Stromal cell of bone marrow (primary cell): ENCODE measurements around the gene RINT1.
A peak's percentile ranks its signal among the peaks of the same experiment; 100 is the strongest.
"Not testable (repeated sequence)": the region's sequence is repeated elsewhere in the genome, so short reads cannot be mapped to it uniquely, and the experiment has no call there.

Experiments used
- DNase-seq: peaks from one replicate; pipeline ENCODE4 v3.0.0-alpha.2; 2012; ENCODE audit warnings: low read depth

Gene RINT1

GRCh38 chr7:105532709-105533460, 884 bp downstream of the RINT1 start:
- DNase-seq: no peak

GRCh38 chr7:105538339-105538738, 6.3 kb downstream of the RINT1 start:
- no peak for DNase-seq

DNA sequence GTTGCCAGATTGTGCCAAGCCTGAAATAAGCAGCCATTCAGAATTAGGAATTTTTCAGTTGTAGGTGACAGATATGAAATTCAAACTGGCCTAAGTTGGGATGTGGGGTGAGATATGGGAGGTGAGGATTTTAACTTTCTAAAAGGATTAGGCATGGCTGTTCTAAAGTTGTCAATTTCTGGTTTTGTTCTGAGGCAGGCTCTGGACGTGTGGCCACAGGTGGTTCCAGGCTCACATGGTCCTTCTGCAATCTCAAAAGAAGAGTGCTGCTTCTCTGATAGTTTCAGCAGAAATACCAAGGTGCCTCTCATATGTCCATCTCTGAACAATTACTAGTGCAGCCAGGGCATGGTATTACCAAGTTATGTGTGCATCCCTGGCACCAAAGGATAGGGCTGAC, 27.9 kb downstream of the RINT1 start:
- no peak for DNase-seq

GRCh38 chr7:105565190-105565589, 33.2 kb downstream of the RINT1 start:
- no peak for DNase-seq

DNA sequence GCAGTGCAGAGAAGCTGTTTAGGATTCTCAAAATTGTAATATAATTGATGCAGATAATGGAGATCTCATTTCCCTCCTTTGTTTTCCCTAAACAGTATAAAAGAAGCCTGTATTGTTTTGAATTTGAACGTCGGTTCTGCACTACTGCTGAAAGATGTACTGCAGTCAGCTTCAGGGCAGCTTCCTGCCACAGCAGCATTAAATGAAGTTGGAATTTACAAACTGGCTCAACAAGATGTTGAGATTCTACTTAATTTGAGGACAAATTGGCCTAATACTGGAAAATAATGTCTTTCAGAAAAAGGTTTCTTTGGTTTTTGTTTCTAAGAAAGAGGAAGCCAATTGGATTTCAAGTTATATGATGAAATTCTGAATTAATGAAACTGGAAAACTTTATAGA, 35.0 kb downstream of the RINT1 start:
- no peak for DNase-seq

GRCh38 chr7:105567821-105568220, 35.8 kb downstream of the RINT1 start:
- no peak for DNase-seq

GRCh38 chr7:105571891-105572290, 39.9 kb downstream of the RINT1 start:
- DNase-seq: no peak

GRCh38 chr7:105577251-105577650, 45.2 kb downstream of the RINT1 start:
- no peak for DNase-seq

DNA sequence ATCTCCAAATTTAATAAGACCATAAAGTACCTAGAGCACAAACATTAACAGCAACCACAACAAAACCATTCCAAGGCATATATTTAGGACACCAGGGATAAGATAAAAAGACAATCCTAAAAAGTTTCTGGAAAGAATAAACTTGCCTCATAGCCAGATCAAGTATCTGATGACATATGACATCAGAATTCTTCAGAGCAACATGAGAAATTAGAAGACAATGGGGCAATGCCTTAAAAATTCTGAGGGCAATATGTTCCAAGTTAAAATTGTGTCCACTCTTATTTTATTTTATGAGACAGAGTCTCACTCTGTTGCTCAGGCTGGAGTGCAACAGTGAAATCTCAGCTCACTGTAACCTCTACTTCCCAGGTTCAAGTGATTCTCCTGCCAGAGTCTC, 46.5 kb downstream of the RINT1 start:
- DNase-seq: no peak

GRCh38 chr7:105580022-105580740, 48.2 kb downstream of the RINT1 start:
- no peak for DNase-seq

GRCh38 chr7:105581066-105581811, 49.2 kb downstream of the RINT1 start, which contains the start of gene EFCAB10:
TSS of gene EFCAB10 (minus strand) at chr7:105581493. CDS start at chr7:105581463, 30 bp downstream.
- DNase-seq: no peak

DNA sequence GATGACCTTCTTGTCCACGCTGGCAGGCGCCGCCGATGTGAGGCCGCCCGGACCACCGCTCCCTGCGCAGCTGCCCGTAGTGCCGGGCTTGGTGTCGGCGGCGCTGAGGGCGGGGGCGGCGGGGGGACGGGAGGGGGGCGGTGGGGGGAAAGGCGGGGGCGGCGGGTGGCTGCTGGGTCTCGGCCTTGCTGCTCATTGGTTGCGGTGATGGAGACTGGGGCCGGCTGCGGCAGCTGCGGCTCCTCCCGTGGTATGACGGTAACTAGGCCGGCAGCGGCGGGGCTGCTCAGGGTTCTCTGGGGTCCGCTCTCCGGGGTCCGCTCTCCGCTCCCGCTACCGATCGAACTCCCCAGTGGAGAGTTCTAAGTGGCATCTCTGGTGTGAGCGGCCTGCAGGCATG, 51.1 kb downstream of the RINT1 start:
- no peak for DNase-seq

DNA sequence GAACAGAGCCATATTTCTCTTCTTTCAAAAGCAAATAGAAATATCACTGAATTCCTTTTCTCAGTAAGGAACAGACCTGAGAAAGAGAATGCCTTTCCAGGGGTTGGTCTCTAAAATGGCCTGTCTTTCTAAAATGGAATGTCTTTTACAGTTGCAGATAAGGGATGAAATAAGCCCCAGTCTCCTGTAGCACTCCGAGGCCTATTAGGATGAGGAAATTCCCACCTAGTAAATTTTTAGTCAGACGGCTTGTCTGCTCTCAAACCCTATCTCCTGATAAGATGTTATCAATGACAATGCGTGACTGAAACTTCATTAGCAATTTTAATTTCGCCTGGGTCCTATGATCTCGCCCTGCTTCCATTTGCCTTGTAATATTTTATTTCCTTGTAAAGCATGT, 52.2 kb downstream of the RINT1 start:
- no peak for DNase-seq

DNA sequence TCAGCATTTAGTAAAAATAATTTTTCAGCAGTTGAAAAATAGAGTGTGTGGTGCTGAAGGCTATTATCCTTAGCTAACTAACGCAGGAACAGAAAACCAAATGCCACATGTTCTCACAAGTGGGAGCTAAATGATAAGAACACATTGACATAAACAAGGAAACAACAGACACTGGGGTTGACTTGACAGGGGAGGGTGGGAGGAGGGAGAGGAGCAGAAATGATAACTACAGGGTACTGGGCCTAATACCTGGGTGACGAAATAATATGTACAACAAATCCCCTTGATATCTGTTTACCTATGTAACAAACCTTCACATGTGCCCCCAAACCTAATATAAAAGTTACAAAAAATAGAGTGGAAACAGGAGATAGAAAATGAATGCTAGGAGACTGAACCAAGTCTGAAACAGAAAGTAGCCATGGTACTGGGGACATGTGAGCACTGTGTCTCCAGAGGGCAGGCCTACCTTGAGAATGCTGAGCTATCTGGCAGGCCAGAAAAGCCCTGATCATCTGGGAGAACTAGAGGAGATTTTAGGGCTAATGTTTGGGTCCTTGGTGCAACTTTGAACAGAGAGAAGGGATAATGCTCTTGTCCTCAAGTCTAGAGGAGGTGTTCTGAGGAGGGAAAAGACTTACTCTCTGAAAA, 54.0 kb downstream of the RINT1 start:
- no peak for DNase-seq

DNA sequence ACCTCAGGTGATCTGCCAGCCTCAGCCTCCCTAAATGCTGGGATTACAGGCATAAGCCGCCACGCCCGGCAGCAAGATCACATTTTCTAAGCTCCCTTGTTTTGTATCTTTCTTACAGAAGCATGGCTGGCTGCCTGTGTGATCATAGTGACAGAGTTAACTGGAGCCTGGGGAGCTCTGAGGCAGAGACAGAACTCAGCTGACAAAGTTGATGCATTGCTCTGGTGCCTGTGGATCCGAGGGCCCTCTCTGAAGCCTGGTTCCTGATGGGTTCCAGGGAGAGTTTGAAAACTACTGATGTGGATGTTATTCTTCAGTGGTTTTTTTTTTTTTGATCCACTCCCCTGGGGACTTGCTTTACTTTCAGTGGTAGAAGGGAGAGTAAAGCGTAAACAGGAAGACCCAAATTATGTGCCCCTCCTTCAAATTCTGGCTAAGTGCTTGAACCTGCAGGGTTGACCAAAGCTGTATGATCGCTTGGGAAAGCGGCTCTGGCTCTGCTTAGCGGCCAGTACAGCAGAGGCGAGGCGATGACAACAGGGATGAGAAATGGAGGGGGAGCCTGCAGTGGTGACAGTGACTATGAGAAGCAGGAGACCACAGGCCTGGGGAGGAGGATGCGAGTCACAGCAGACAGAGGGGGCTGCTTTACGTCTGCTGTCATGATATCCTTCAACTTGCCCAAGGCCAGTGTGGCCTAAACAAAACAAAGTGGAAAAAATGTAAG, 56.1 kb downstream of the RINT1 start:
- DNase-seq: no peak

DNA sequence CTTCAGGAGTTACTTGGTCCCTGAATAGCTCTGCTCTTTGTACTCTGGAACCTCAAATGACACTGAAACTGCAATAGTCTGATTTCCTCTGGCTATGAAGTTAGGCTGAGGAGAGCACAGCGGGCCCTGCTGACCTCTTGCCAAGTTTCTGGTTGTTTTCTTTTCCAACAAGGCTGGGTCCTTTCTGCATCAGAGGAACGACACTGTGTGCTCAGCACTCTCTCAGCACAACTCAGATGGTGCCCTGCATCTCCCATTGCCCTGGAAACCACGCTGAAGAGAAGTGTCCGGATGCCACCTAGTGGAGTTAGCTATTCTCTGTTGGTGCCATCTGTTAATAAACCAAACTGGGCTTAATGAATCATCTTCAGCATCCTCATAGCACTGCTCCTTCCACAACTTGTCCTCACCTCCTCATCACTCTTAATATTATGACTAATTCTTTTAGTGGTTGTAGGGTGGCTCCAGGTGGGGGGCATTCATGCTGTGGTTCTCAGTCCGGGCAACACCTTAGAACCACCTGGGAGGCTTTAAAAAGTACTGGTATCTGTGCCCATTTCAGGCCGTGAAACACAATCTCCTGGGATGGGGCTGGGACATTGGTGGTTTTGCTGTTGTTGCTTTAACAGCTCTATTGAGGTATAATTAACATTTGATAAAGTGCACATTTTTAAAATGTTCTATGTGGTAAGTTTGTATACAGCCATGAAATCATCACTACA, 57.5 kb downstream of the RINT1 start:
- DNase-seq: peak; percentile 85

DNA sequence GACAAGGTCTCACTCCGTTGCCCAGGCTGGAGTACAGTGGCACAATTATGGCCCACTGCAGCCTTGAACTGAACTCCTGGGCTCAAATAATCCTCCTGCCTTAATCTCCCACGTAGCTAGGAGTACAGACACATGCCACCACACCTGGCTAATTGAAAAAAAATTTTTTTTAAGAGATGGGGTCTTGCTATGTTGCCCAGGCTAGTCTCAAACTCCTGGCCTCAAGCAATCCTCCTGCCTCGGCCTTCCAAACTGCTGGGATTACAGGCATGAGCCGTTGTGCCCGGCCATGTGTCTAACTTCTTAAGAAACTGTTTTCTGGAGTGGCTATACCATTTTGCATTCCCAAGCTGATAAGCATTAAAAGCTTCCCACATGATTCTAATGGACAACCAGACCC, 58.8 kb downstream of the RINT1 start:
- DNase-seq: no peak

GRCh38 chr7:105591522-105591921, 59.5 kb downstream of the RINT1 start:
- DNase-seq: no peak

DNA sequence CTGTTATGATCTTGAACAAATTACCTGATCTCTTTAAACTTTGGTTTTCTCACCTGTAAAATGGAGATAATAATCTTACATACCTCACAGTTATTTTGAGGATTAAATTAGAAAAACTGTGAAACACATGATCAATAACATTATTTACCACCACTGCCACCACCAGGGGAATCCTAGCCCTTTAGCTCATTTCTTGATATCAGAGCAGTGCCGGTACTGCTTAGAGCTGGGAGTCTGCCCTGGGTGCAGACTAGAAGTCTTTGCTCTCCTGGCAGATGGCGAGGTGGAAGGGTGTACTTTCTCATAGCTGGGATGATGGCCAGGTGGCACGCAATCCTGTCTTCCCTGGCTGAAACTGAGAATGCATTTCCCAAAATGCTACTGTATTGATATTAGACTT, 62.0 kb downstream of the RINT1 start:
- DNase-seq: no peak

DNA sequence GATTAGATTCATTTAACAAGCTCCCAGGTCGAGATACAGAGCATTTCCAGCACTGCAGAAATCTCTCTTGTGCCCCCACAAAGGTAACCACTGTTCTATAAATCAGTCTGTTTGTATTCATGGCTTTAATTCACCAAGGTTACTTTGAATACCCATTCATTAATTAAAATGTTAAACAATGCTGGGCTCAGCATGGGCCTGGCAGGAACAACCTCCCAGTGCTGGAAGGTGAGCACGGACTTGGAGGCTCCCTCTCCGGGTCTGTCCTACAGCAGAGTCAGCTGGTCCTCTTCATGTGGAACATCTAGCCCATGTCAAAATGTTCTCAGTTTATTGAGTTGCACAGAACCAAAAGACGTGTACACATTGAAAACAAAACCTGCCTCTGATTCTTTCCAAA, 64.9 kb downstream of the RINT1 start:
- DNase-seq: no peak

DNA sequence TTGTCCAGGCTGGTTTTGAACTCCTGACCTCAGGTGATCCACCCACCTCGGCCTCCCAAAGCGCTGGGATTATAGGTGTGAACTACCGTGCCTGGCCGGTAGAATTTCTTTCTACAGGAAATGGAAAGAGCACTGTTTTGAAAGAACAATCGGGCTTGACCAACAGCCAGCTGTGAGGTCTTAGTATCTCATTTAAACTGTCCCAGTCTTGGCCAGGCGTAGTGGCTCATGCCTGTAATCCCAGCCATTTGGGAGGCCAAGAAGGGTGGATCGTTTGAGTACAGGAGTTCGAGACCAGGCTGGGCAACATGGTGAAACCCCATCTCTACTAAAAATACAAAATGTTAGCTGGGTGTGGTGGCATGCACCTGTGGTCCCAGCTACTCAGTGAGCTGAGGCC, 67.1 kb downstream of the RINT1 start:
- DNase-seq: not testable (repeated sequence)
